Activated naive CD4-positive, alpha-beta T cell (primary cell): ENCODE measurements around the gene GAS1.

Experiments
- DNase-seq, 4 experiments: peaks; one replicate each; lab custom pipeline; 2025; lab: John Stamatoyannopoulos, UW

Gene GAS1

DNA sequence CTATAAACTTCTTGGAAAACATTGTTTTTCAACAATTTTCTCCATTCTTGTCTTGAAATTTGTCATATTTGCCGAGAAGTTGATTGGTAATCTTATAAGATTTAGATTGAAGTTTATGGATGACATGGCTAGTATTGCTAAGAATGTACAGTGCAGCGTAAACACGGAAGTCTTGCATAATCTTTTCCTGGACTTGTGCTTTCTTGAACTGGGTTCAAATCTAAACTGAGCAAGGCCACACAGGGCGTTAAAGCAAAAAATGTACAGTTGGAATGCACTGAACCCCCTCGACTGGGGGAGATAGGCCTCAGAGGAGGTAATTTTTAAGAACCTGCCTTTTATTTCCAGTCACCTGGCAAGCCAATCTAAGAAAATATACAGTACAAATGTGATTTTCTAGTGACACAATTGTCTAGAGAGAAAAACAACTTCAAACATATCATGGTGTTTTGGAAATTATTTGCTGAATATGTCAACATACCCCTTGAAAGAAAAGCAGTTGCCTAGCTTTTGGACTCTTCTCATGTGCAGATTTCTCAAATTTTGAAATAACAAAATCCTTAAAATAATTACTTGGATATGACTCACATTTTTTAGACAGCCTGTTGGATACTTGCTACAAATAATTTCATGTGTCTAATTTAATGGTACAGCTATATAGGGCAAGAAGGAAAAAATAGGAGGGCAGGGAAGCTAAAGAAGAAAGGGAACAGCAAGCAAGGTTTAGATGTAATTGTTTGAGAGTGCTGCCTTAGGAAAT lies 18.5 kb upstream of the GAS1 start:
- DNase-seq, result no peak

- DNase-seq, result no peak
Observed at GRCh38 chr9:86962692-86963091, 15.4 kb upstream of the GAS1 start.

DNA sequence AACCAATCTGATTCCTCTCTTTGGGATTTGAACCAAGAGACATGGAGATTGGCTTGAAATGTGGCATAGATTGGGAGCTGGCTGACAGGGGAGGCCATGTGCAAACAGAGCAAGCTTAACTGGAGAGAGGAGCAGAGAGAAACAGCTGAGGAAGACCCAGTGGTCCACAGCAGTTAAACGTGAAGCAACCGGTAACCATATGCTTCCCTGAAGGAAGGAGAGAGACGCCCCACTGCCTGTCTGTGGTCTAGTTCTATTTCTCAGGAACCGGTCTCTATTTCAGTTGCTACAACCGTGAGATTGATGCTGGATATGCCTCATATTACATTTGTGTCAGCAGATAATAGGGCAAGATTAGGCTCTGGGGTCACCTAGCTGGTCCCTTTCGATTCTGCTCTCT lies 13.6 kb upstream of the GAS1 start:
- DNase-seq, result no peak

DNA sequence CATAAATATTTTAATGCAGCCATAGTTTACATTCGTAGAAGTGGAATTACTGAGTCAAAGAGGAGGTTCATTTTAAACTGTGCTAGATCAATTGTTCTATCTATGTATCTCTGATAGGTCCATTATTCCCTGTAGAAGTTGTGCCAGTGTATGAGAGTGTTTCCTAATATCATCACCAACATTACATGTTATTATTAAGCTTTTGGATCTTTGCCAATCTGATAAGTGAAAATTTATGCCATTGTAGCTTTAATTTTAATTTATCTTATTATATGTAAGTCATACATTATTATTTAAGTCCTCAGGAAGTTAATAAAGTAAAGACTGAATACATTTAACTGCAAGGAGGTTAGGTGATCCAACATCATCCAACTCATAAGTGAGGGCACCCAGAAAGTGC lies 10.9 kb upstream of the GAS1 start:
- no peak for DNase-seq

- no peak for DNase-seq
Observed at GRCh38 chr9:86955561-86955960, 8.3 kb upstream of the GAS1 start.

- DNase-seq, result no peak
Observed at GRCh38 chr9:86955042-86955441, 7.7 kb upstream of the GAS1 start.

- DNase-seq, result no peak
Observed at GRCh38 chr9:86953181-86953580, 5.9 kb upstream of the GAS1 start.

DNA sequence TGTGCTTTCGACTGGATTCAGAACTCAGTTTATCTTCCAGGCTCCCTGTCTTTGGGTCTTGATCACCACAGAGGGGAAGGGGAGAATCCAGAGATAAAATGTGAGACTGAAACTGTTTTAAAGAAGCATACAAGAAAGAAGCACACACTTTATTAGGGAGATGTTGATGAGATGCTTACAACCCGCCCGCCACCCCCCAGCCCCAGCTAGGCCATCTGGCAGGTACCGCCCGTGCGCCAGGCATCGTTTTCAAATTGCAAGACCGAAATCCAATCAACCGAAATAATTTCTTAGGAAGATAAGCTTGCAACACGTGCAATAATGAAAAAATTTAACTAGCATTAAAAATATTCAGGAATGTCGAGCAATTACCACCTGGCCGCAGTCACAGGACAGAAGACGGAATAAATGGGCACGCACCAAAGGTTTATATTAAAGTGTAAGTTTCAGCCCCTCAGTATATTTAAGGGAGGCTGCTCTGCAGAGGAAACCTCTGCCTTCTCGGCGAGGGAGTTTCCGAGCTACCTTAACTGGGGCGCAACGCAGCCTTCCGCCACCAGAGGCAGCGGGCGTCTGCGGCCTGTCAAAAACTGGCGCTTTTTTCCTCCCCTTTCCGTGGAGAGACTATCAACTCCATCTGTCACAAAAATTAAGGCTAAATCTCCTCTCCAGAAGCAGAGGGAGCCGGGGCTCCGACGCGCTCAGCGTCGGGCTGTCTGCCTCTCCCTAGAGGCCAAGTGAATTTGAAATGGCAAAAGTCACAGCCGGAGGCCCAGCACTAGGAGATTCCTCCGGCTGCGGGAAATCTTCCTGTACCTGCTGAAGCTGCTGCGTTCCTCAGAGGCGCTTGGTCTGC lies 996 bp upstream of the GAS1 start:
- DNase-seq, result peak; percentile 17 to 59 (median 28)

GRCh38 chr9:86946201-86947145 lies 833 bp downstream of the GAS1 start:
- peak; percentile 7 to 51 (median 20) for DNase-seq

GRCh38 chr9:86945728-86946200 lies 1.5 kb downstream of the GAS1 start:
- DNase-seq, result peak in 2 of 4 experiments; percentile 4 to 20

DNA sequence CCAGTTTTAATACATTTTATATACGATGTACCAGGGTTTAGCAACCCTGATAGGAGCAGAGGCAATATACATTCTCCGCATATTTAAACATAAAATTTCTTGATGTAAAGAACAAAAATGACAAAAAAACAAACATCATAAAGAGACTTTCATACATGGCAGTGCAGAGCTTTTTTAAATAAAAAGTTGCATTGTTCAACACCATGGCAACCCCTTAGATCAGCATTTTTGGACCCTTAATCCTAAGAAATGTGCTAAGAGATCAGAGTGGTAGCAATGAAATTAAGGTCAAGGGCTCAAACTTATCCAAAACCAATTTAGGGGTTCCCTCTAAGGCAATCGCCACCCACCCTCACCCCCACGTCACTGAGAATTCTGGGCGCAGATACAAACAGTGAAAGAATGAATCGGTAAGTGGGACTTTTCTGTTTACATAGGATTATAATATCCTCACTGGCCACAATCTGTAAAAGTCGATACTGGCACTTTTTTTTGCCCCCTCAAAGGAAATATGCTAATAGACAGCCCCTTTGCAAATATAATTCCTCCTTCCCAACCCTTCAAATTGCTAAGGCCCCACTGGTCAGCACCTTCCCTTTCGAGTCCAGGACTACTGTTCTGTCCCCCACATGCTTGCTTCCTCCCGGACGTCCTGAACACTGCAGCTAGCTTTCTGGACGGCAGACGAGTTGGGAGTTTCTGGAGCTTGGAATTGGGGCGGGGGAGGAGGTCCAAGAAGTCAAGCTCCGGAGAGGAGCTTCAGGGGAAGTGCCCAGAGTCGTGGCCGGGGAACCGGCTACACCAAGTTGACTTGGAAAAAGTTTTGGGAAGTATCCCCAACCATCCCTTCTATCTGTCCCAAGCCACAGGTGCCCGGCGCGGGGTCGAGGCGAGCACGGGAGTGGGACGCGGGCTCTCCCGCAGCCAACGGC lies 2.2 kb downstream of the GAS1 start:
- DNase-seq, result peak in 1 of 4 experiments; percentile 2

GRCh38 chr9:86943201-86944113 lies 3.8 kb downstream of the GAS1 start:
- DNase-seq, result no peak

DNA sequence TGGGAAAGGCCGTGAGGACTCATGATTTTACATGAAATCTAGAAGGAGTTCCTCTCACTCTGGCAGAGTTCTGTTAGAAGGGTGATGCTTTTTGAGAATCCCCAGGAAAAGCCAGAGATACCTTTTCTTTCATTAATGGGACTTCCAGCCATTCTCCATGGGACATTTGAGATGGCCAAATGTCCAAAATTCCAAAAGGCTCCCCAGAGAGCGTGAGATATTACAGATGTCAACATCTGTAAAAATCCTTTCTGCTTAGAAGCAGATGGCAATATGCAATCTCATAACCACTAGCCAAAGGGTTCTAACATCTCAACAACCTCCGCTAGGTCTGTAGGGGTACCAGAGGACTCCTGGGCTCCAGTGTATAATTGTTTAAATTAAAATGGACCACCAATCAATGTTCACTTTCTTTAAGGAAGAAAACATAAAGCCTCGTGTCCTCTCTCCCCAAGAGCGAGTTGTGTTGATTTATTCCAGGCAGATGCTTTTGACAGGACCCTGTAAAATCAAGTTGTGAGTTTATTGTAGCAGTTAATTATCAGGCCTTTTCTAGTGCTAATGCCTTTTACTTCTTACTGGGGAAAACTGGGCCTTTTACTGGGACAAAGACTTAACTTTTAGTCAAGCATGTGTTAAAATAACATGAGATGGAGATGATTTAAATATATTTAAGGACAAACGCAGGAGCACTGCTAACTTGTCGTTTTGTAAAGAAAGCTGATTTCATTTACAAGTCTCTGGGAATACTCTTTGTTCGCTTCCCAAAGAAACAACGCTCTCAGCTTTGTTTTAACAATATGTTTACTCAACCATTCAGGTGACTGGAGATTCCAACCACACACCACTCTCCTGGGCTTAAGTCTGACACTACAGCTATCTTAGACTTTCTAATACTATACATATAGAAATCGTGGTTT lies 4.8 kb downstream of the GAS1 start:
- no peak for DNase-seq

GRCh38 chr9:86941197-86941596 lies 6.1 kb downstream of the GAS1 start:
- no peak for DNase-seq

- no peak for DNase-seq
Observed at GRCh38 chr9:86940774-86941173, 6.5 kb downstream of the GAS1 start.

- DNase-seq, result no peak
Observed at GRCh38 chr9:86939891-86940290, 7.4 kb downstream of the GAS1 start.

DNA sequence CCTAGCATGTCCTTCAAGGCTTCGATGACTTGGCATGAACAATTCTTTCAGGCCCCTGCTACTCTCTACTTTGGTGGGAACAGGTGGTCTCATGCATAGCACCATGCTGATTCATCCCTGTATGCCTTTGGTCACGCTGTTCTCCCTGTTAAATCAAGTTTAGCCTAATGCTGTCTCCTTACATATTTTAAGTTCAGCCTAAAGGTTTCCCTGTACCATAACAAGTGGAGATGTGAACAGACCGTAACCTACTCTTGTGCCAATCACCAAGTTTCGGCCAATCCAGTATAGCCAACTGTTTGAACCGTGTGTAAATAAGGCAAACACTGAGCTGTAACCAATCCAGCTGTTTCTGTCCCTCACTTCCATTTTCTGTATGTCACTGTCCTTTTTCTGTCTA lies 8.0 kb downstream of the GAS1 start:
- DNase-seq, result no peak

- no peak for DNase-seq
Observed at GRCh38 chr9:86938780-86939179, 8.5 kb downstream of the GAS1 start.

- DNase-seq, result no peak
Observed at GRCh38 chr9:86926145-86926544, 21.2 kb downstream of the GAS1 start.
